NK-92 (cell line): ENCODE measurements around the gene TMEM26.

Experiments
- DNase-seq: peaks from one replicate; lab custom pipeline; 2025; ENCODE audit not compliant: unreplicated experiment; lab: John Stamatoyannopoulos, UW

TMEM26 gene

GRCh38 chr10:61463035-61463909 is 10.1 kb upstream of the TMEM26 start:
- no peak for DNase-seq

DNA sequence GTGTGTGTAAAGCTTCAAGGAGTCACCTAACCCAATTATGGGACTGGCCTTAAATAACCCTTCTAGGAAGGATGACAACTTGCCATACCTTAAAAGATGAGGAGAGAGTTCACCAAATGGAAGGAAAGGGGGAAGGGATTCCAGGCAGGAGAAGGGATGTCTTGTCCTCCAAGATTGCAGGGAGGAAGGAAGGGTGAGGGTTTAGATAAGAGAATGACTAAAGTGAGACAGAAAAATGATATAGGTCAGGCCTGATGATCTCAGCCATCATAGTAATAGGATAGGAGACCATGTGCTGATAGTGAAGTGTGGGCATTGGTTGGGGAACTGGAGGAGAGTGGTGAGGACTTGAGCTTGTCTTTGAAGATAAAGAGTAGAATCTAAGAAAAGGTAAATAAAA is 7.7 kb upstream of the TMEM26 start:
- DNase-seq: no peak

DNA sequence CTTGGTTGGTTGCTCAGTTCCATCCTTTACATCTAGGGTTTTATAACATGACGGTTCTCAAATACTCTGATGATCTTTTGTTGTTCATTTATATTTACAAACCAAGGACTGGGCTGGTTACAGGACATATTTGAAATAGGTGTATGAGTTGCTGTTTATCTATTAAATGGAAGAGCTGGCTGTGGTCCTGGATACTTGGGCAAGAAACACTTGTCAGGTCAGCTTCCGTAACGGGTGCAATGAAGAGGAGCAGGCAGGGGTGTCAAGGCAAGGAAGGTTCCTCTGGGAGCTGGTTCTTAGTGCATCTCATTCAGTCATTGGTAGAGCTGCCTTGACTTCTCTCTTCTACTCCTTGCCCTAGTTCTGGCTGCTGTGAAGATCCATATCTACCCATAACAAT is 4.8 kb upstream of the TMEM26 start:
- DNase-seq: no peak

GRCh38 chr10:61456095-61456789 is 3.1 kb upstream of the TMEM26 start:
- no peak for DNase-seq

- no peak for DNase-seq
Observed at GRCh38 chr10:61455656-61456055, 2.5 kb upstream of the TMEM26 start.

DNA sequence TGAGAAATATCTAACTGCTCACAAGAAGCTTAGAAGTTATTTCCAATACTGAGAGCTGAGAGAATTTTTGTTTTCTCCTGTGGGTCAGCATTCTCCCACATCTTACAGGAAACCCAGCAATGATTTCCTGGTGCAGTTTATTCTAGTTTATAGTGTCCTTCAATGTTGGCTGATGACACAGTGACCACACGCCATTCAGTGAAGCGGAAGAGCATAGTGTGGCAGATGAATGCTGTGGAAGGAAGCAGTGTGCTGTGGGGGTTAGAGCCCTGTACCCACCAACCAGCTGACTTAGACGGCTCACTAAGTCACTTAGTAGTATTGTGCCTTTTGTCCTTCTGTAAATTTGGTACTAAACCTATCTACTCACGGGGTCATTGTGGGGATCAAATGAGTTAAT is 1.4 kb upstream of the TMEM26 start:
- DNase-seq: no peak

GRCh38 chr10:61452151-61452651 is 980 bp downstream of the TMEM26 start:
- no peak for DNase-seq

DNA sequence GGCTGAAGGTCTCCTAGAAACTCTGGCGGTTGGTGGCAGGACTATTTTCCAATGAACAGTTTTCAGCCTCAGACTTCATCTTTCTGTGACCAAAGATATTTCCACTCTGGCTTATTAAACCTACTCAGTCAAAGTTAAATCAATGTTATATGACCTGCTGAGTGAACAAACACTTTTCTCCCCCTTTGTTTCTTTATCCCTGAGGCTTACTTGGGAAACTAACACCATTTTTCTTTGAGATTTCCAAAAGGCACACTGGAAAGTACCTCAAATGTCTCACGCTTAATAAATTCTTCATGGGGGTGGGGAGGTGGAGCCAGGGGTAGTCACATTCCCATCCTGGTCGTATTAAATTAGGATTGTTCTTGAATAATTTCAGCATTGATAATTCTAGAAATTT is 1.8 kb downstream of the TMEM26 start:
- no peak for DNase-seq

- no peak for DNase-seq
Observed at GRCh38 chr10:61448841-61449600, 4.2 kb downstream of the TMEM26 start.

DNA sequence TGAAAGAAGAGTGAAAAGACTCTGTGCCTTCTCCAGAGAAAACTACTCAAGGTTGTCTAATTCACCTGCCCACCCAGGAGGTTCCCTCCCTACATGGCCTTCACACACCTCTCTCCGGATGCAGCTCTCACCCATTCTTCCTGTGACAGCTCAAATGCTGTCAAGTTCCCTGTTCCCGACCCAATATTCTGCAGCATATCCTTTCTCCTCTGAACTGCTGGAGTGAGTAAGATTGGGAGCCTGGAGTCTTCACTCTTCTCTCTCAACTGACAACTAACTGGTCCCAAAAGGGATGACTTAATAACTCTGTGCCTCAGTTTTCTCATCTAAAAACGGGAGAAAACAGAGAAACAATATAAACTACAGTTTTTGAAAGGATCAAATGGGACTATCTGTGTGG is 5.1 kb downstream of the TMEM26 start:
- no peak for DNase-seq

- DNase-seq: no peak
Observed at GRCh38 chr10:61439058-61439609, 14.0 kb downstream of the TMEM26 start.

- no peak for DNase-seq
Observed at GRCh38 chr10:61438141-61438988, 14.8 kb downstream of the TMEM26 start.

GRCh38 chr10:61423178-61423577 is 30.0 kb downstream of the TMEM26 start:
- no peak for DNase-seq

DNA sequence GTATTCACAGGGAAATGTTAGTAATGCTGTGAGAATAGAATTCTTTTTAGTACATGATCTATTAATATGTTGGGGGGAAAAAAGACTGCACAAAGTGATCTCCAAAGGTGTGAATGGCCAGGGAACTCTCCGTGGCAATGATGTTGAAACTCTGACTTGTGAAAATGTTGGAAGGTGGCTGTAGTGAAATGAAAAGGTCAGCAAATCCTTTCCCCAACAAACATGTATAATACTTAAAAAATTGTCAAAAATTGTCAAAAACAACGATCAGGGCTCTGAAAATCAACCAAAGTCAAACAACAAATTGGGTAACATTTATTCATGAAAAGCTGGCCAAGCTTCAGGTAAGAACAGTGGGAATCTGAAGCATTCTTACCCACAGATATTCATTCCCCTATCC is 35.5 kb downstream of the TMEM26 start:
- no peak for DNase-seq

GRCh38 chr10:61415824-61416223 is 37.4 kb downstream of the TMEM26 start:
- DNase-seq: no peak

DNA sequence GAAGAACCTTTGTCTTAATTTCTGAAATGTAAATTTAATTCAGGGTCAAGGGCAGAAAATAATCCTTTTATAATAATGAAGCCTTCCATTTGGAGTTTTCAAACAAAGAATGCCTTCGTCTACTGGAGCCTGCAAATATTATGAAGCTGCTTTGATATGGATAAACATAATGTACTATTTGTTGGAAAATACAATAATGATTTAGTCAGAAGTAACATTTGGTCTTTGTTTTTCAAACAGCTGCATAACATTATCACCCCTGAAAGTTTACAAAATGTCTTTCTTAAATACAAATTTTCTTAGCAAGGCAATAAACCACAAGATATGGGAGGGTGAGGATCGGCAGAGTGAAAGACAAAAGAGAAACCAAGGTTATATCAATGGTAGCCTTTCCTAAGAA is 41.5 kb downstream of the TMEM26 start:
- no peak for DNase-seq

DNA sequence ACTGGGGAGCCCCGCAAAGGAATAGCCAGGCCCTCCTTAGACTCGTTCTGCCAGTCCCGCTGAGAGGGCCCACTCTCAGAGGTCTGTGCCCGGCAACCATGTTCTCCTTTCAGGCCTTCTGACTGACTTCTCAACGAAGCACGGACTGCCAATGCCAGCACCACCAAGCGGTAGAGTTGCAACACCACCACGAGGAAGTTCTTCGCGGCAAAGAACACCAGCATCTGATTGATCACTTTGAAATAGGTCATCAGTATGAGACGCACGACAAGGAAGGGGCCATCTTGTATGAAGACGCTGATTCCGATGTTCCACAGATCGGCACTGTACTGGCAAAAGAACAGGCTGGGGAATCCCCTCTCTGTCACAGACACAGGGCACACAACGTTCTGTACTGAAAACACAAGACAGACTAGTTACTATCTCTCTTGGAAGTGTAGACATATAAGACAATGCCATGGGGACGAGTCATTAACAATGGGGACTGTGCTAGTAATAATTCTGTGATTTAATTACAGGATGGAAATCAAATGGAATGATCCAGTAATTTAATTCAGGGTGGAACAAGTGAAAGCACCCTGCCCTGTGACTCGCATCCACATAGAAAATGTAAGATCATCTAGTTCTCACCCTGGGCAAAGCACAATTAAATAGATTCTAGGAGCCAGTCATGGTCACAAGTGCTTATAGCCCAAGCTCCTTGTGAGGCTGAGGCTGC is 42.7 kb downstream of the TMEM26 start:
- no peak for DNase-seq

DNA sequence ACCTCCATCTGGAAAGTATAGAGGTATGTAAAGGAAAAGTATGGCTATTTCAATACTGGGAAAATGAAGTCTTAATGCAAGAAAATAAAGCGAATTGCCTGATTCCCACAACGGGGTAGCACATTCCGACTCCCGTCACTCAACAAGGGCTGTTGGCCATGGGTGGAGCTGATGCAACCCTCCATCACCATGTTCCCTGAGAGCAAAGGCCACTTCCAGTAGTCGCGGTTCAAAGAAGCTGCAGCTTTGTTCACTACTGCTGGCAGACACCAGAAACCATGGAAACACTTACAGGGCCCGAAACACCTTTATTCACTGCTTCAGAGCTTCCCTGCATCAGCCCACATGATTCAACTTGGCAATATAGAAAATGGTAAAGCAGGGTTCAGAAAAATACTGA is 44.0 kb downstream of the TMEM26 start:
- no peak for DNase-seq

GRCh38 chr10:61408105-61408504 is 45.1 kb downstream of the TMEM26 start:
- DNase-seq: no peak

GRCh38 chr10:61406736-61407135 is 46.4 kb downstream of the TMEM26 start:
- no peak for DNase-seq
